ENCODE results near the gene GGT7.
A peak's percentile ranks its signal among the peaks of the same experiment; 100 is the strongest.
"Not testable (repeated sequence)": the region's sequence is repeated elsewhere in the genome, so short reads cannot be mapped to it uniquely, and the experiment has no call there.

Gene GGT7

GRCh38 chr20:34872622-34873224 lies at the start of gene GGT7:
TSS of gene GGT7 (minus strand) at chr20:34872856. CDS start at chr20:34872815, 41 bp downstream.
- peak; percentile 84 for DNase-seq

- no peak for DNase-seq
These were observed 48.8 kb upstream of the GGT7 start for GRCh38 chr20:34921436-34921835.

GRCh38 chr20:34920055-34920454 lies 47.4 kb upstream of the GGT7 start:
- no peak for DNase-seq

GRCh38 chr20:34916774-34917354 lies 44.2 kb upstream of the GGT7 start:
- no peak for DNase-seq

- no peak for DNase-seq
These were observed 43.2 kb upstream of the GGT7 start for GRCh38 chr20:34915749-34916455.

- DNase-seq: no peak
These were observed 42.5 kb upstream of the GGT7 start for GRCh38 chr20:34915131-34915530.

- peak; percentile 45 for DNase-seq
These were observed 35.2 kb upstream of the GGT7 start for GRCh38 chr20:34907616-34908469.

- DNase-seq: no peak
These were observed 31.6 kb upstream of the GGT7 start for GRCh38 chr20:34904202-34904621.

GRCh38 chr20:34898731-34899130 lies 26.1 kb upstream of the GGT7 start:
- DNase-seq: not testable (repeated sequence)

GRCh38 chr20:34898129-34898528 lies 25.5 kb upstream of the GGT7 start:
- DNase-seq: not testable (repeated sequence)

- no peak for DNase-seq
These were observed 23.5 kb upstream of the GGT7 start for GRCh38 chr20:34896086-34896621.

GRCh38 chr20:34895465-34895864 lies 22.8 kb upstream of the GGT7 start:
- DNase-seq: no peak

- no peak for DNase-seq
These were observed 22.1 kb upstream of the GGT7 start for GRCh38 chr20:34894723-34895122.

GRCh38 chr20:34892671-34893070 lies 20.0 kb upstream of the GGT7 start:
- no peak for DNase-seq

GRCh38 chr20:34891166-34892062 lies 18.8 kb upstream of the GGT7 start:
- DNase-seq: no peak

GRCh38 chr20:34888468-34888867 lies 15.8 kb upstream of the GGT7 start:
- DNase-seq: no peak

GRCh38 chr20:34887023-34887422 lies 14.4 kb upstream of the GGT7 start:
- DNase-seq: no peak

- no peak for DNase-seq
These were observed 13.5 kb upstream of the GGT7 start for GRCh38 chr20:34886122-34886521.

- DNase-seq: no peak
These were observed 11.6 kb upstream of the GGT7 start for GRCh38 chr20:34884260-34884659.

- no peak for DNase-seq
These were observed 11.2 kb upstream of the GGT7 start for GRCh38 chr20:34883809-34884208.

GRCh38 chr20:34883087-34883688 lies 10.5 kb upstream of the GGT7 start:
- DNase-seq: no peak

- no peak for DNase-seq
These were observed 9.0 kb upstream of the GGT7 start for GRCh38 chr20:34881689-34882088.
